HepG2 (cell line): Measurements from ENCODE around the gene EFS. TPM values are rescaled to one million over a fixed set of nuclear protein-coding genes. Genes with fewer than 3 reads are reported as not detected.

Experiments
- ARNTL ChIP-seq: sonication (generic); formaldehyde crosslinking; IDR thresholded peaks from 2 replicates; pipeline ENCODE4 v1.4.0; 2020; ENCODE audit warnings: mild to moderate bottlenecking, missing genetic modification reagents
- GLI4 ChIP-seq: sonication (generic); formaldehyde crosslinking; IDR thresholded peaks from 2 replicates; pipeline ENCODE4 v1.5.1; 2020; ENCODE audit warnings: missing genetic modification reagents, mild to moderate bottlenecking, moderate library complexity, borderline replicate concordance
- JUN ChIP-seq: sonication (generic); formaldehyde crosslinking; IDR thresholded peaks from 2 replicates; pipeline ENCODE4 v1.4.0; 2020; ENCODE audit warnings: mild to moderate bottlenecking, missing genetic modification reagents
- JUND ChIP-seq: sonication (generic); formaldehyde crosslinking; IDR thresholded peaks from 2 replicates; pipeline ENCODE4 v1.8.0; 2022; ENCODE audit warnings: mild to moderate bottlenecking, missing genetic modification reagents
- KAT7 ChIP-seq: IDR thresholded peaks from 2 replicates; pipeline ENCODE4 v1.6.1; 2018; ENCODE audit warnings: borderline replicate concordance, missing compliant biosample characterization
- LCORL ChIP-seq, 2 experiments: fragments of 450-650 bp in 1 of 2; sonication (generic) in 1 of 2; formaldehyde crosslinking in 1 of 2; IDR thresholded peaks; 2 replicates each; pipeline versions ENCODE4 v1.5.0 to v1.6.1; 2017 to 2020; ENCODE audit warnings: antibody characterized with exemption in 1 of 2, missing genetic modification reagents in 1 of 2
- POLR2G ChIP-seq: fragments of 200-400 bp; formaldehyde crosslinking; IDR thresholded peaks from 2 replicates; pipeline ENCODE4 v1.6.1; 2018; ENCODE audit warnings: mild to moderate bottlenecking, low read depth, low read length, moderate library complexity
- PRDM4 ChIP-seq: sonication (generic); formaldehyde crosslinking; IDR thresholded peaks from 2 replicates; pipeline ENCODE4 v1.9.0; 2021; ENCODE audit warnings: missing genetic modification reagents, borderline replicate concordance
- RELA ChIP-seq: sonication (generic); formaldehyde crosslinking; IDR thresholded peaks from 2 replicates; pipeline ENCODE4 v1.4.0; 2020; ENCODE audit warnings: missing genetic modification reagents
- SNAPC2 ChIP-seq: sonication (generic); formaldehyde crosslinking; IDR thresholded peaks from 2 replicates; pipeline ENCODE4 v1.8.1; 2022; ENCODE audit warnings: mild to moderate bottlenecking, missing genetic modification reagents
- SP4 ChIP-seq: sonication (generic); formaldehyde crosslinking; IDR thresholded peaks from 2 replicates; pipeline ENCODE4 v1.8.1; 2023; ENCODE audit warnings: mild to moderate bottlenecking, missing genetic modification reagents
- TSC22D2 ChIP-seq: sonication (generic); formaldehyde crosslinking; IDR thresholded peaks from 2 replicates; pipeline ENCODE4 v1.5.1; 2020; ENCODE audit warnings: missing genetic modification reagents, mild to moderate bottlenecking, borderline replicate concordance
- ZFP41 ChIP-seq: sonication (generic); formaldehyde crosslinking; IDR thresholded peaks from 2 replicates; pipeline ENCODE4 v1.4.0; 2020; ENCODE audit warnings: mild to moderate bottlenecking, missing genetic modification reagents, borderline replicate concordance
- ZNF17 ChIP-seq: sonication (generic); formaldehyde crosslinking; IDR thresholded peaks from 2 replicates; pipeline ENCODE4 v1.5.0; 2020; ENCODE audit warnings: mild to moderate bottlenecking, missing genetic modification reagents
- ZNF337 ChIP-seq: sonication (generic); formaldehyde crosslinking; IDR thresholded peaks from 2 replicates; pipeline ENCODE4 v1.5.1; 2020; ENCODE audit warnings: missing genetic modification reagents, low read depth, mild to moderate bottlenecking, borderline replicate concordance
- ZNF607 ChIP-seq: sonication (generic); formaldehyde crosslinking; IDR thresholded peaks from 2 replicates; pipeline ENCODE4 v1.5.1; 2020; ENCODE audit warnings: missing genetic modification reagents, mild to moderate bottlenecking, borderline replicate concordance
- ZNF619 ChIP-seq: sonication (generic); formaldehyde crosslinking; IDR thresholded peaks from 2 replicates; pipeline ENCODE4 v1.4.0; 2020; ENCODE audit warnings: mild to moderate bottlenecking, missing genetic modification reagents
- ZNF747 ChIP-seq: sonication (generic); formaldehyde crosslinking; IDR thresholded peaks from 2 replicates; pipeline ENCODE4 v1.8.1; 2023; ENCODE audit warnings: missing genetic modification reagents, mild to moderate bottlenecking, borderline replicate concordance
- ZNF773 ChIP-seq: sonication (generic); formaldehyde crosslinking; IDR thresholded peaks from 2 replicates; pipeline ENCODE4 v1.4.0; 2020; ENCODE audit warnings: missing genetic modification reagents, borderline replicate concordance
- polyA plus RNA-seq, 8 experiments: library from polyadenylated mRNA; depleted of rRNA in 3 of 8; stranded (reverse) in 7 of 8; unstranded in 1 of 8; fragments of >200 nt; fragmentation: Illumina TruSeq in 4 of 8; extraction: Trizol in 4 of 8; gene quantifications; 2 replicates each; pipeline versions ENCODE4 v1.2.1 to v1.2.3, GENCODE V29; 2011 to 2016; ENCODE audit warnings: low read depth in 4 of 8, missing spikeins in 1 of 8, mixed read lengths in 1 of 8; ENCODE audit not compliant: insufficient read depth in 1 of 8
- total RNA-seq, 5 experiments: library from RNA; depleted of rRNA; stranded (reverse); fragments of >200 nt; fragmentation: Illumina TruSeq; extraction: Trizol; gene quantifications; 2 replicates each; pipeline ENCODE4 v1.2.3, GENCODE V29; 2016; ENCODE audit warnings: low read depth in 1 of 5
- TF ChIP-seq, protein P1 (sequence below): sonication (generic); formaldehyde crosslinking; conservative IDR thresholded peaks from 2 replicates; pipeline ENCODE4 v1.4.0; 2020; ENCODE audit warnings: missing genetic modification reagents
- TF ChIP-seq, protein P2 (sequence below): sonication (generic); formaldehyde crosslinking; IDR thresholded peaks from 2 replicates; pipeline ENCODE4 v1.5.0; 2020; ENCODE audit warnings: missing genetic modification reagents, mild to moderate bottlenecking, borderline replicate concordance
- TF ChIP-seq, protein P3 (sequence below): sonication (generic); IDR thresholded peaks from 2 replicates; pipeline ENCODE4 v1.6.1; 2016; ENCODE audit warnings: low read depth, borderline replicate concordance

EFS gene
- total and polyA plus RNA-seq, 2 of the 13 experiments (the other 11 are each of a cell fraction or from before 2014, with no cell fraction given), result not detected

- TF ChIP-seq, protein P1, sequence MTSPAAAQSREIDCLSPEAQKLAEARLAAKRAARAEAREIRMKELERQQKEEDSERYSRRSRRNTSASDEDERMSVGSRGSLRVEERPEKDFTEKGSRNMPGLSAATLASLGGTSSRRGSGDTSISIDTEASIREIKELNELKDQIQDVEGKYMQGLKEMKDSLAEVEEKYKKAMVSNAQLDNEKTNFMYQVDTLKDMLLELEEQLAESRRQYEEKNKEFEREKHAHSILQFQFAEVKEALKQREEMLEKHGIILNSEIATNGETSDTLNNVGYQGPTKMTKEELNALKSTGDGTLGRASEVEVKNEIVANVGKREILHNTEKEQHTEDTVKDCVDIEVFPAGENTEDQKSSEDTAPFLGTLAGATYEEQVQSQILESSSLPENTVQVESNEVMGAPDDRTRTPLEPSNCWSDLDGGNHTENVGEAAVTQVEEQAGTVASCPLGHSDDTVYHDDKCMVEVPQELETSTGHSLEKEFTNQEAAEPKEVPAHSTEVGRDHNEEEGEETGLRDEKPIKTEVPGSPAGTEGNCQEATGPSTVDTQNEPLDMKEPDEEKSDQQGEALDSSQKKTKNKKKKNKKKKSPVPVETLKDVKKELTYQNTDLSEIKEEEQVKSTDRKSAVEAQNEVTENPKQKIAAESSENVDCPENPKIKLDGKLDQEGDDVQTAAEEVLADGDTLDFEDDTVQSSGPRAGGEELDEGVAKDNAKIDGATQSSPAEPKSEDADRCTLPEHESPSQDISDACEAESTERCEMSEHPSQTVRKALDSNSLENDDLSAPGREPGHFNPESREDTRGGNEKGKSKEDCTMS, result no peak
- TF ChIP-seq TSC22D2 (CRISPR knock-in tag) (no peak), KAT7 (CRISPR knock-in tag) (no peak), SNAPC2 (CRISPR knock-in tag) (no peak), RELA (CRISPR knock-in tag) (no peak), ZNF747 (CRISPR knock-in tag) (no peak), ZNF17 (no peak), ZNF337 (CRISPR knock-in tag) (no peak), ZNF773 (CRISPR knock-in tag) (no peak), JUN (CRISPR knock-in tag) (no peak), ZFP41 (CRISPR knock-in tag) (no peak), ZNF607 (CRISPR knock-in tag) (no peak), LCORL (IDR thresholded peaks at IDR 0.05) (no peak), LCORL (CRISPR knock-in tag; IDR thresholded peaks at IDR 0.05) (no peak), SP4 (no peak; the same call in 1 of the 2 replicates), PRDM4 (CRISPR knock-in tag) (no peak), GLI4 (CRISPR knock-in tag) (no peak), POLR2G (peak; percentile 92), ZNF619 (CRISPR knock-in tag) (no peak), ARNTL (CRISPR knock-in tag) (no peak), JUND (CRISPR knock-in tag) (0 out of 2 replicates have a peak, but pooled peaks have one; percentile 26)
- TF ChIP-seq, protein P2, sequence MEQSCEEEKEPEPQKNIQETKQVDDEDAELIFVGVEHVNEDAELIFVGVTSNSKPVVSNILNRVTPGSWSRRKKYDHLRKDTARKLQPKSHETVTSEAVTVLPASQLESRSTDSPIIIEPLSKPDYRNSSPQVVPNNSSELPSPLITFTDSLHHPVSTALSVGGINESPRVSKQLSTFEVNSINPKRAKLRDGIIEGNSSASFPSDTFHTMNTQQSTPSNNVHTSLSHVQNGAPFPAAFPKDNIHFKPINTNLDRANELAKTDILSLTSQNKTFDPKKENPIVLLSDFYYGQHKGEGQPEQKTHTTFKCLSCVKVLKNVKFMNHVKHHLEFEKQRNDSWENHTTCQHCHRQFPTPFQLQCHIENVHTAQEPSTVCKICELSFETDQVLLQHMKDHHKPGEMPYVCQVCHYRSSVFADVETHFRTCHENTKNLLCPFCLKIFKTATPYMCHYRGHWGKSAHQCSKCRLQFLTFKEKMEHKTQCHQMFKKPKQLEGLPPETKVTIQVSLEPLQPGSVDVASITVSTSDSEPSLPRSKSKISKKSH (CRISPR knock-in tag), result no peak; the same call in 1 of the 2 replicates
- TF ChIP-seq, protein P3, sequence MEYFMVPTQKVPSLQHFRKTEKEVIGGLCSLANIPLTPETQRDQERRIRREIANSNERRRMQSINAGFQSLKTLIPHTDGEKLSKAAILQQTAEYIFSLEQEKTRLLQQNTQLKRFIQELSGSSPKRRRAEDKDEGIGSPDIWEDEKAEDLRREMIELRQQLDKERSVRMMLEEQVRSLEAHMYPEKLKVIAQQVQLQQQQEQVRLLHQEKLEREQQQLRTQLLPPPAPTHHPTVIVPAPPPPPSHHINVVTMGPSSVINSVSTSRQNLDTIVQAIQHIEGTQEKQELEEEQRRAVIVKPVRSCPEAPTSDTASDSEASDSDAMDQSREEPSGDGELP, result no peak
Observed at GRCh38 chr14:23326491-23327332, 38.3 kb downstream of the EFS start (continued).
